ENCODE measurements around the gene ADCY5. TPM values are rescaled to one million over a fixed set of nuclear protein-coding genes. Genes with fewer than 3 reads are reported as not detected.

ADCY5 gene
- total RNA-seq, 2 donors from 2014 or later, result 3.9 to 5.2 TPM

- no peak overlapping the region for H3K27ac Mint-ChIP-seq
- Histone ChIP-seq H3K4me1 (ENCODE audit: control insufficient read depth, insufficient read depth, low read length) (no peaks in the 10 kb centered on the region), H3K27ac (ENCODE audit: low read depth, low read length) (no peak overlapping the region), H3K36me3 (ENCODE audit: control insufficient read depth, insufficient read depth, low read length) (no peaks in the 10 kb centered on the region), H3K4me3 (ENCODE audit: low read length) (no peak overlapping the region), H3K9ac (ENCODE audit: extremely low read depth, low read length, poor library complexity, severe bottlenecking) (no peak overlapping the region), H3K9me3 (ENCODE audit: control insufficient read depth, low read length) (no peaks in the 10 kb centered on the region), H3K27me3 (ENCODE audit: control insufficient read depth, insufficient read depth, low read length, poor library complexity, severe bottlenecking) (no peaks in the 10 kb centered on the region)
- DNase-seq, result no peak
- no peak overlapping the region for H3K4me3 Mint-ChIP-seq
- H3K4me1 Mint-ChIP-seq, result no peaks in the 10 kb centered on the region
- peak; percentile 27 for TF ChIP-seq CTCF (conservative IDR thresholded peaks at IDR 0.05)
- no peaks in the 10 kb centered on the region for H3K27me3 Mint-ChIP-seq (ENCODE audit: insufficient read depth)
- peaks cover 12% of the 10 kb centered on the region for H3K36me3 Mint-ChIP-seq (ENCODE audit: low read depth)
- H3K9me3 Mint-ChIP-seq, result no peaks in the 10 kb centered on the region
- WGBS, 2 experiments (ENCODE audit: insufficient coverage in 1 of 2, insufficient read length in 1 of 2), result 91 to 94% methylated on average over 8 of the region's 8 CpGs
Measured at GRCh38 chr3:123300583-123300982, 148.3 kb downstream of the ADCY5 start.

- no peaks in the 10 kb centered on the region for H3K4me1 ChIP-seq (ENCODE audit: control insufficient read depth, insufficient read depth, low read length)
- H3K9me3 ChIP-seq (ENCODE audit: control insufficient read depth, low read length), result no peaks in the 10 kb centered on the region
- no peak overlapping the region for H3K9ac ChIP-seq (ENCODE audit: extremely low read depth, low read length, poor library complexity, severe bottlenecking)
- DNase-seq, result no peak
- H3K27ac ChIP-seq (ENCODE audit: low read depth, low read length), result no peak overlapping the region
- no peak for TF ChIP-seq CTCF (conservative IDR thresholded peaks at IDR 0.05)
- H3K4me1 Mint-ChIP-seq, result no peaks in the 10 kb centered on the region
- H3K9me3 Mint-ChIP-seq, result no peaks in the 10 kb centered on the region
- 93% methylated on average over 6 to 16 of the region's 16 CpGs for WGBS, 2 experiments (ENCODE audit: insufficient coverage in 1 of 2, insufficient read length in 1 of 2)
- no peaks in the 10 kb centered on the region for H3K36me3 ChIP-seq (ENCODE audit: control insufficient read depth, insufficient read depth, low read length)
- no peaks in the 10 kb centered on the region for H3K27me3 ChIP-seq (ENCODE audit: control insufficient read depth, insufficient read depth, low read length, poor library complexity, severe bottlenecking)
- no peaks in the 10 kb centered on the region for H3K27me3 Mint-ChIP-seq (ENCODE audit: insufficient read depth)
- peaks cover 12% of the 10 kb centered on the region for H3K36me3 Mint-ChIP-seq (ENCODE audit: low read depth)
- H3K27ac Mint-ChIP-seq, result no peak overlapping the region
- H3K4me3 ChIP-seq (ENCODE audit: low read length), result no peak overlapping the region
- H3K4me3 Mint-ChIP-seq, result no peak overlapping the region
Measured at GRCh38 chr3:123300056-123300455, 148.8 kb downstream of the ADCY5 start.

GRCh38 chr3:123299581-123299980 lies 149.3 kb downstream of the ADCY5 start:
- H3K4me3 Mint-ChIP-seq, result no peak overlapping the region
- H3K27ac Mint-ChIP-seq, result no peak overlapping the region

More at GRCh38 chr3:123299581-123299980, 149.3 kb downstream of the ADCY5 start:
- no peak overlapping the region for H3K9ac ChIP-seq (ENCODE audit: extremely low read depth, low read length, poor library complexity, severe bottlenecking)
- H3K27ac ChIP-seq (ENCODE audit: low read depth, low read length), result no peak overlapping the region
- Mint-ChIP-seq H3K4me1 (no peaks in the 10 kb centered on the region), H3K27me3 (ENCODE audit: insufficient read depth) (no peaks in the 10 kb centered on the region), H3K36me3 (ENCODE audit: low read depth) (peaks cover 15% of the 10 kb centered on the region), H3K9me3 (no peaks in the 10 kb centered on the region)
- DNase-seq, result no peak
- H3K4me1 ChIP-seq (ENCODE audit: control insufficient read depth, insufficient read depth, low read length), result no peaks in the 10 kb centered on the region
- H3K9me3 ChIP-seq (ENCODE audit: control insufficient read depth, low read length), result no peaks in the 10 kb centered on the region
- WGBS, 2 experiments (ENCODE audit: insufficient coverage in 1 of 2, insufficient read length in 1 of 2), result 89 to 92% methylated on average over 4 to 8 of the region's 8 CpGs
- H3K36me3 ChIP-seq (ENCODE audit: control insufficient read depth, insufficient read depth, low read length), result no peaks in the 10 kb centered on the region
- no peaks in the 10 kb centered on the region for H3K27me3 ChIP-seq (ENCODE audit: control insufficient read depth, insufficient read depth, low read length, poor library complexity, severe bottlenecking)
- no peak overlapping the region for H3K4me3 ChIP-seq (ENCODE audit: low read length)
- TF ChIP-seq CTCF (conservative IDR thresholded peaks at IDR 0.05), result no peak
